Psoas muscle (tissue), 8 donors: ENCODE results near the gene REX1BD. TPM values are rescaled to one million over a fixed set of nuclear protein-coding genes. Genes with fewer than 3 reads are reported as not detected.
"Not testable (repeated sequence)": the region's sequence is repeated elsewhere in the genome, so short reads cannot be mapped to it uniquely, and the experiment has no call there.

Source experiments
- ATAC-seq, 4 donors: fragments of 200-7000 bp; cut with Tn5 transposase; one replicate each; pipeline ENCODE4 v1.9.1; 2020; ENCODE audit warnings: moderate library complexity in 3 of 4, mild to moderate bottlenecking in 2 of 4
- DNase-seq, 2 donors: peaks; one replicate each; pipeline ENCODE4 v3.0.0-alpha.2; 2020
- H3K27ac ChIP-seq: fragments of 200-600 bp; one replicate; pipeline ENCODE4 v1.8.0; 2022
- H3K27me3 ChIP-seq, 3 donors: fragments of 200-600 bp in 1 of 3; one replicate each; pipeline versions ENCODE4 v1.6.1 to v1.8.0; 2013 to 2022; ENCODE audit warnings: low read length in 2 of 3, mild to moderate bottlenecking in 2 of 3, moderate library complexity in 1 of 3; ENCODE audit not compliant: insufficient read depth in 3 of 3
- H3K36me3 ChIP-seq, 2 donors: fragments of 200-600 bp in 1 of 2; one replicate each; pipeline versions ENCODE4 v1.6.1 to v1.8.0; 2013 to 2022; ENCODE audit warnings: low read depth in 1 of 2, mild to moderate bottlenecking in 1 of 2, moderate library complexity in 1 of 2; ENCODE audit not compliant: insufficient read depth in 1 of 2
- H3K4me1 ChIP-seq: fragments of 200-600 bp; one replicate; pipeline ENCODE4 v1.8.0; 2022
- H3K4me3 ChIP-seq: fragments of 200-600 bp; one replicate; pipeline ENCODE4 v1.8.0; 2022; ENCODE audit warnings: mild to moderate bottlenecking
- H3K9me3 ChIP-seq: fragments of 200-600 bp; one replicate; pipeline ENCODE4 v1.8.0; 2022
- CTCF ChIP-seq: fragments of 200-600 bp; IDR thresholded peaks from one replicate; pipeline ENCODE4 v1.8.0; 2022; ENCODE audit warnings: antibody characterized with exemption
- WGBS, 3 donors: extraction: QIAGEN DNeasy Blood & Tissue Kit; methylation state at CpG; one replicate each; pipeline versions ENCODE4 v1.1.6 to v1.1.7; 2013; 5-methylcytosine and 5-hydroxymethylcytosine counted together
- intact Hi-C, 2 donors: fragments of 100-400 bp; cut with DNase I; formaldehyde crosslinking; loops; one replicate each; pipeline versions ENCODE4 v1.11.0 to v1.14.2; 2022
- polyA plus RNA-seq, 3 donors: library from polyadenylated mRNA; stranded (reverse); fragments of 200-250 nt; gene quantifications; one replicate each; pipeline ENCODE4 v1.2.3, GENCODE V29; 2013
- total RNA-seq, 4 donors: library from RNA; stranded (reverse); fragmentation: NEBNext Ultra II Directional in 2 of 4; extraction: Animal tissue kit (Norgen Biotek cat#: 25700) in 2 of 4; gene quantifications; one replicate each; pipeline versions ENCODE4 v1.2.1 to v1.2.4, GENCODE V29; 2021 to 2023
- donor health status: healthy with polysubstance abuse.
- donor health status: DM: no; HTN: no; CAD: no; lungs with moderate emphysema.
- donor health status: Bipolar disorder and iron deficiency.
- donor health status: healthy.
- donor health status: DM: yes; HTN: yes; CAD: no.
- donor health status: DM: no; HTN: no; CAD: no.
- donor health status: DM: no; HTN: no; CAD: no.
- donor health status: DM: yes; HTN: yes; CAD: no.

Gene REX1BD
- total and polyA plus RNA-seq, 7 donors = 52.1 to 105 (median 85.0) TPM

GRCh38 chr19:18597809-18598660, 9.4 kb downstream of the REX1BD start:
- intact Hi-C loops = no loop called here
- Histone ChIP-seq H3K4me3 (no peak overlapping the region), H3K36me3 (no peaks in the 10 kb centered on the region), H3K27me3 (peaks cover 0 to 14% (median 4%) of the 10 kb centered on the region in 3 donors), H3K9me3 (no peaks in the 10 kb centered on the region), H3K4me1 (peaks cover 13% of the 10 kb centered on the region), H3K27ac (no peak overlapping the region)
- DNase-seq = no peak
- ATAC-seq = no peak
- WGBS, 3 donors = 52 to 53% (median 53%) methylated on average over 21 to 25 of the region's 25 CpGs
- TF ChIP-seq CTCF = no peak

- H3K4me3 ChIP-seq = no peak overlapping the region
- no peaks in the 10 kb centered on the region for H3K9me3 ChIP-seq
- no peak overlapping the region for H3K27ac ChIP-seq
- ATAC-seq (no peak), DNase-seq (no peak)
- peaks cover 0 to 28% (median 5%) of the 10 kb centered on the region in 3 donors for H3K27me3 ChIP-seq
- peaks cover 7% of the 10 kb centered on the region for H3K4me1 ChIP-seq
- intact Hi-C loops = no loop called here
- 83 to 86% (median 84%) methylated on average over 20 of the region's 20 CpGs for WGBS, 3 donors
- no peaks in the 10 kb centered on the region for H3K36me3 ChIP-seq
- TF ChIP-seq CTCF = no peak
Observed at GRCh38 chr19:18599485-18599884, 10.9 kb downstream of the REX1BD start.

GRCh38 chr19:18600692-18601397, 12.2 kb downstream of the REX1BD start:
- intact Hi-C loops = not testable (repeated sequence)

GRCh38 chr19:18601875-18602274, 13.3 kb downstream of the REX1BD start:
- Histone ChIP-seq H3K27ac (no peak overlapping the region), H3K4me1 (no peaks in the 10 kb centered on the region), H3K36me3 (no peaks in the 10 kb centered on the region), H3K4me3 (no peak overlapping the region), H3K27me3 (peaks cover 0 to 47% (median 16%) of the 10 kb centered on the region in 3 donors), H3K9me3 (no peaks in the 10 kb centered on the region)
- TF ChIP-seq CTCF = no peak
- WGBS, 3 donors = 75 to 85% (median 85%) methylated on average over 4 of the region's 4 CpGs
- intact Hi-C loops = no loop called here
- ATAC-seq (no peak), DNase-seq (no peak)

More at GRCh38 chr19:18600692-18601397, 12.2 kb downstream of the REX1BD start:
- ATAC-seq, H3K4me1 ChIP-seq, H3K4me3 ChIP-seq, H3K36me3 ChIP-seq, H3K27ac ChIP-seq, H3K9me3 ChIP-seq, DNase-seq: not testable (repeated sequence)
- peaks cover 0 to 42% (median 10%) of the 10 kb centered on the region in 3 donors for H3K27me3 ChIP-seq
- WGBS, 3 donors = 90 to 96% (median 92%) methylated on average over 15 of the region's 15 CpGs
